Measurements from ENCODE around the gene SIPA1. TPM values are rescaled to one million over a fixed set of nuclear protein-coding genes. Genes with fewer than 3 reads are reported as not detected.

Gene SIPA1
- total RNA-seq, 3 donors from 2014 or later, result 18.2 to 27.9 (median 25.5) TPM

DNA sequence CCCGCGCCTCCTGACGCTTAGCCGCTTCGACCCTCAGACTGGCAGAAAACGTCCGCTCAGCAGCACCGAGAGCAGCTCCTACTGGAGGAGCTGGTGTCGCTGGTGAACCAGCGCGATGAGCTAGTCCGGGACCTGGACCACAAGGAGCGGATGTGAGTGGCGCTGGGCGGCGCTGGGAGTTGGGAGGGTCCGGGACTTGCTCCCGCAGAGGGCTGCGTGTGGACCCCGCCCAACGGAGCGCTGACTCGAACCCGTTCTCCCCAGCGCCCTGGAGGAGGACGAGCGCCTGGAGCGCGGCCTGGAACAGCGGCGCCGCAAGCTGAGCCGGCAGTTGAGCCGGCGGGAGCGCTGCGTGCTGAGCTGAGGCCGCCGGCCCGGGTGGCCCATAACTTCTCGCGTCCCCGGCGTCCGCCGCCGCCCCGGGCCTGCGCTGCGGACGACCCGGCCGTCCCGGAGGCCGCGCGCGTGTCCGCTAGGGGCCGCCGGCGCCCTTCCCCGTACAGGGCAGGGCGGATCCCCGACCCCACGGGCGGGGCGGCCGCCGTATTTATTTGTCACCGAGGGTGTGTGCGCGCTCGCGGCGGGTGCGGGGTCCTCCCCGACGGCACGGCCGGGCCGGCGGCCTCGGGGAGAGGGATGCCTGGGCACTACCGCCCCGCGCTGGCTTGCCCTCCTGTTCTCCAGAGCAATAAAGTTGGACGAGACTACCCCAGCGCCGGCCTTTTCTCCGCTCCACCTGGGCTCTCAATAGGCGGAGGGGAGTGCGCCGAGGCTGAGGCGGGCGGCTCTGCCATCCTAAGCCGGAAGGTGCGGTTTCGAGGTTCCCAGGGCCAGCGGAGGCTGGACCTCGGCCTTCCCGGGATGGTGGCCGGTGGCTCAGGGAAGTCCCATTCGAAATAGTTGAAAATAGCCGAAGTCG, 45.7 kb upstream of the SIPA1 start:
- Histone ChIP-seq H3K36me3 (no peaks in the 10 kb centered on the region), H3K4me3 (peak overlapping the region in 1 of 3 donors; percentile 22), H3K9me3 (no peaks in the 10 kb centered on the region), H3K27ac (peak overlapping the region in 1 of 2 donors; percentile 55), H3K27me3 (no peaks in the 10 kb centered on the region), H3K4me1 (peaks cover 0 to 4% of the 10 kb centered on the region in 2 donors)
- no peak for DNase-seq (ENCODE audit: low spot score in 2 of 2)
- intact Hi-C loops (cut with DNase I; ENCODE audit: low total_unique reads), result no loop called here
- TF ChIP-seq, protein P1, sequence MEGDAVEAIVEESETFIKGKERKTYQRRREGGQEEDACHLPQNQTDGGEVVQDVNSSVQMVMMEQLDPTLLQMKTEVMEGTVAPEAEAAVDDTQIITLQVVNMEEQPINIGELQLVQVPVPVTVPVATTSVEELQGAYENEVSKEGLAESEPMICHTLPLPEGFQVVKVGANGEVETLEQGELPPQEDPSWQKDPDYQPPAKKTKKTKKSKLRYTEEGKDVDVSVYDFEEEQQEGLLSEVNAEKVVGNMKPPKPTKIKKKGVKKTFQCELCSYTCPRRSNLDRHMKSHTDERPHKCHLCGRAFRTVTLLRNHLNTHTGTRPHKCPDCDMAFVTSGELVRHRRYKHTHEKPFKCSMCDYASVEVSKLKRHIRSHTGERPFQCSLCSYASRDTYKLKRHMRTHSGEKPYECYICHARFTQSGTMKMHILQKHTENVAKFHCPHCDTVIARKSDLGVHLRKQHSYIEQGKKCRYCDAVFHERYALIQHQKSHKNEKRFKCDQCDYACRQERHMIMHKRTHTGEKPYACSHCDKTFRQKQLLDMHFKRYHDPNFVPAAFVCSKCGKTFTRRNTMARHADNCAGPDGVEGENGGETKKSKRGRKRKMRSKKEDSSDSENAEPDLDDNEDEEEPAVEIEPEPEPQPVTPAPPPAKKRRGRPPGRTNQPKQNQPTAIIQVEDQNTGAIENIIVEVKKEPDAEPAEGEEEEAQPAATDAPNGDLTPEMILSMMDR (IDR thresholded peaks at IDR 0.05), result no peak
- TF ChIP-seq POLR2A (IDR thresholded peaks at IDR 0.05) (no peak), POLR2AphosphoS5 (IDR thresholded peaks at IDR 0.05) (no peak)

DNA sequence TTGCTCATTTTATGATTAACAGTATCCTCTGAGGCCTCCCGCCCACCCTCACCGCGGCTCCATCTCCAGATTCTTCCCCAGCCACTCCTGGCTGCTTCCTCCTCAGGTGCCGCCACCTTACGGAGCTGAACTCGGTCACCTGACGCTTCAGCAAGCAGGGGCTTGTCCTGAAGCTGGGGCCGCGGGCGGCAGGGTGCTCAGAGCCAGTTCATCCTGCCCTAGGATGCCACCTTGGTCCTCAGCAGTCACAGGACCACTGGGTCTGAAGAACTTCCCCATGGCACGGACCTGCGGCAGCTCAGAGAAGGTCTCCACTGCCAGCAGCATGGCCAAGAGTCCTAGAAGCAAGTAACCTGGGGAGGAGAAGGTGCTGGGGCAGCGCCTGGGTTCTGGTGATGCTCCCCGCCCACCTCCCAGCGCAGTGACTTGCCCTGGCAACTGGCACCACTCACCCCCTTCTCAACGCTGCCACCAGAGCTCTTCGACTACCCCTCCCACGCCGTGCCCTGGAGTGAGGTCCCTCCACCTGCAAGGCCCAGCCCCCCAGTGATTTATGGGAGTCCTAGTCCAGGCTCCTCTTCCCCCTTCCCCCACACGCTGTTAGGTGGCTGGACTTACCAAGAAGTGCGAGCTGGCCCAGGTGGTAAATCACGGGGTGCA, 44.9 kb upstream of the SIPA1 start:
- H3K27me3 ChIP-seq, result no peaks in the 10 kb centered on the region
- H3K36me3 ChIP-seq, result no peaks in the 10 kb centered on the region
- DNase-seq (ENCODE audit: low spot score in 2 of 2), result no peak
- H3K4me3 ChIP-seq, result peak overlapping the region in 1 of 3 donors; percentile 22
- H3K27ac ChIP-seq, result peak overlapping the region in 1 of 2 donors; percentile 55
- peaks cover 0 to 4% of the 10 kb centered on the region in 2 donors for H3K4me1 ChIP-seq
- H3K9me3 ChIP-seq, result no peaks in the 10 kb centered on the region
- intact Hi-C loops (cut with DNase I; ENCODE audit: low total_unique reads), result no loop called here
- TF ChIP-seq POLR2A (IDR thresholded peaks at IDR 0.05) (no peak), POLR2AphosphoS5 (IDR thresholded peaks at IDR 0.05) (no peak)
- TF ChIP-seq, protein P1 (IDR thresholded peaks at IDR 0.05), result no peak

DNA sequence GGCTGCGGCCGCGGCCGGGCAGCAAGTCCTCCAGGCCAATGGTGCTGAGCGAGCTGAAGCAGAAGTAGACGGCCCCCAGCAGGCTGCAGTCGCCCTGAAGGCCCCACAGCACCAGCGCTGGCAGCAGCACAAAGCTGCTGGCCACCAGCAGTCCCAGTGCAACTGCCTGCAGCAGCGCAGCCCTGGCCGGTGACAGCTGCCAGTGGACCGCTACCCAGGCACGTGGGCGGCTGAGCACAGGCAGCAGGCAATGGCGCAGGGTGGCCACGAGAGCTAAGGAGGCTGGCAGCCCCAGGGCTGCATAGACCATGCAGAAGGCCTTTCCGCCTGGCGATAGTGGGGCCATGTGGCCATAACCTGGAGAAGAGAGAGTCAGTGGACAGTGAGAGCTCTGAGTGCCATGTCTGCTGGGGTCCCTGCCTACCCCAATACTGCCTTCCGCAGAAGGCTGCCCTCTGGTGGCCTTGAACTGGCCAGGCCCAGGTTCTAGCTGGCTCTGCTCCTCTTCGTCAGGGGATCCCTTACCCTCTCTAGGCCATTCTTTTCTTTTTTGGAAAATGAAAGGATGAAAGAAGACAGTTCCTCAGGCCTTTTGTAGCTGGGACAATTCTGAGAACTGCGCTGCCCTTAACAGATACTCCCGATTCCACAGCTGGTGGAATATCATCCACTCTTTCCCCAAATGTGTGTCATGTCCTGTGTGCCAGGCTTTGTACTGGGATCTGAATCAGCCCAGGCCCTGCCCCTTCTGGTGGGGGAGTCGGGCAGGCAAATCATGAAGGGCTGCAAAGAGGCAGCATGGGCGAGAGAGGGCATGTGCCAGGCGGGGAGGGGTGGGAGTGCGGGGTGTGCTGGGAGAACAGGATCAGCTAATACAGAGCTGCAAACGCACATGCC, 44.1 kb upstream of the SIPA1 start:
- H3K36me3 ChIP-seq, result no peaks in the 10 kb centered on the region
- H3K4me1 ChIP-seq, result peaks cover 0 to 4% of the 10 kb centered on the region in 2 donors
- no peaks in the 10 kb centered on the region for H3K27me3 ChIP-seq
- peak overlapping the region in 1 of 2 donors; percentile 5 for H3K27ac ChIP-seq
- intact Hi-C loops (cut with DNase I; ENCODE audit: low total_unique reads), result no loop called here
- TF ChIP-seq, protein P1 (IDR thresholded peaks at IDR 0.05), result peak; percentile 10 to 51 (median 36)
- TF ChIP-seq POLR2A (IDR thresholded peaks at IDR 0.05), result no peak
- H3K9me3 ChIP-seq, result no peaks in the 10 kb centered on the region
- DNase-seq (ENCODE audit: low spot score in 2 of 2), result no peak
- peak overlapping the region in 1 of 3 donors; percentile 17 for H3K4me3 ChIP-seq

DNA sequence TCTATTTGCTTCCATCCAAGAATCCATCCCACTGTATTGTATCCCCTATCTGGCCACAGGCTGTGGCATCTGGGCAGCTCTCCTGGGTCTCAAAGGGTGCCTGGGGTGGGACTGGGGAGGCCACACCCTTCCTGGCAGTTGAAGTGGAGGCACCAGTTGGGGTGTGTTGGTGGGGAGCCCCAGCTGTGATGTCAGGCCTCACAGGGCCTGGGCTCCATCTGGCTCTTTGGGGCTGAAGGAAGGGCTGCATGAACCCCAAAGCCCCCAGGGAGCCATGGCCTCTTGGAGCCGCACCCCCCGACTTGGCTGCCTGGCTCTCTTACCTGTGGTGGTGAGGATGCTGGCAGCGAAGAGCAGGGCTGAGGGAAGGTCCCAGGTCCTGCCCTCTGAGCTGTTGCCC, 42.8 kb upstream of the SIPA1 start:
- peaks cover 0 to 4% of the 10 kb centered on the region in 2 donors for H3K4me1 ChIP-seq
- intact Hi-C loops (cut with DNase I; ENCODE audit: low total_unique reads), result no loop called here
- no peaks in the 10 kb centered on the region for H3K27me3 ChIP-seq
- no peak for DNase-seq (ENCODE audit: low spot score in 2 of 2)
- no peaks in the 10 kb centered on the region for H3K36me3 ChIP-seq
- peak overlapping the region in 1 of 2 donors; percentile 3 for H3K27ac ChIP-seq
- H3K4me3 ChIP-seq, result no peak overlapping the region
- TF ChIP-seq POLR2A (IDR thresholded peaks at IDR 0.05) (no peak), POLR2AphosphoS5 (IDR thresholded peaks at IDR 0.05) (no peak)
- TF ChIP-seq, protein P1 (IDR thresholded peaks at IDR 0.05), result no peak
- H3K9me3 ChIP-seq, result no peaks in the 10 kb centered on the region
